ENCODE measurements around the gene CCDC191.

CCDC191 gene

GRCh38 chr3:114011059-114011797, 45.1 kb downstream of the CCDC191 start:
- no peak for TF ChIP-seq CTCF (conservative IDR thresholded peaks at IDR 0.05; ENCODE audit: low read length)
- no peak for DNase-seq (ENCODE audit: low read depth)
- no peak overlapping the region for H3K4me3 ChIP-seq (ENCODE audit: low read length)

GRCh38 chr3:114005481-114005880, 50.8 kb downstream of the CCDC191 start:
- TF ChIP-seq CTCF (conservative IDR thresholded peaks at IDR 0.05; ENCODE audit: low read length): no peak
- no peak for DNase-seq (ENCODE audit: low read depth)
- no peak overlapping the region for H3K4me3 ChIP-seq (ENCODE audit: low read length)

- TF ChIP-seq CTCF (conservative IDR thresholded peaks at IDR 0.05; ENCODE audit: low read length): no peak
- no peak for DNase-seq (ENCODE audit: low read depth)
- no peak overlapping the region for H3K4me3 ChIP-seq (ENCODE audit: low read length)
Observed at GRCh38 chr3:113985541-113985940, 70.8 kb downstream of the CCDC191 start.

GRCh38 chr3:113983544-113983943, 72.8 kb downstream of the CCDC191 start:
- TF ChIP-seq CTCF (conservative IDR thresholded peaks at IDR 0.05; ENCODE audit: low read length): no peak
- no peak overlapping the region for H3K4me3 ChIP-seq (ENCODE audit: low read length)
- no peak for DNase-seq (ENCODE audit: low read depth)

GRCh38 chr3:113981803-113982202, 74.5 kb downstream of the CCDC191 start:
- TF ChIP-seq CTCF (conservative IDR thresholded peaks at IDR 0.05; ENCODE audit: low read length): no peak
- H3K4me3 ChIP-seq (ENCODE audit: low read length): no peak overlapping the region
- no peak for DNase-seq (ENCODE audit: low read depth)

GRCh38 chr3:113979916-113980315, 76.4 kb downstream of the CCDC191 start:
- no peak for TF ChIP-seq CTCF (conservative IDR thresholded peaks at IDR 0.05; ENCODE audit: low read length)
- DNase-seq (ENCODE audit: low read depth): no peak
- no peak overlapping the region for H3K4me3 ChIP-seq (ENCODE audit: low read length)

- DNase-seq (ENCODE audit: low read depth): no peak
- TF ChIP-seq CTCF (conservative IDR thresholded peaks at IDR 0.05; ENCODE audit: low read length): no peak
- H3K4me3 ChIP-seq (ENCODE audit: low read length): no peak overlapping the region
Observed at GRCh38 chr3:113977822-113978221, 78.5 kb downstream of the CCDC191 start.

Measured in AG10803 (cell line).